Tibial artery (tissue), 4 donors: ENCODE results near the gene RASL10A.

ENCODE experiments used
- DNase-seq, 2 donors: peaks; one replicate each; pipeline ENCODE4 v3.0.0-alpha.2; 2019
- H3K27ac ChIP-seq, 2 donors: fragments of 200-600 bp; sonication (generic) in 1 of 2; 1 replicate in 1 of 2; 2 replicates in 1 of 2; pipeline ENCODE4 v1.5.1; 2018 to 2019; ENCODE audit warnings: mild to moderate bottlenecking in 1 of 2
- H3K27me3 ChIP-seq, 2 donors: fragments of 200-600 bp; sonication (generic) in 1 of 2; one replicate each; pipeline versions ENCODE4 v1.5.1 to v1.6.0; 2016 to 2019
- H3K36me3 ChIP-seq, 3 donors: fragments of 200-600 bp; sonication (generic) in 2 of 3; one replicate each; pipeline ENCODE4 v1.5.1; 2016 to 2019; ENCODE audit warnings: mild to moderate bottlenecking in 2 of 3
- H3K4me1 ChIP-seq, 4 donors: fragments of 200-600 bp; sonication (generic) in 2 of 4; 1 replicate in 3 of 4; 2 replicates in 1 of 4; pipeline ENCODE4 v1.5.1; 2016 to 2019
- H3K4me3 ChIP-seq, 2 donors: fragments of 200-600 bp; sonication (generic) in 1 of 2; 1 replicate in 1 of 2; 2 replicates in 1 of 2; pipeline ENCODE4 v1.5.1; 2018 to 2019; ENCODE audit warnings: mild to moderate bottlenecking in 2 of 2
- H3K9me3 ChIP-seq, 3 donors: fragments of 200-600 bp; sonication (generic) in 1 of 3; one replicate each; pipeline ENCODE4 v1.5.1; 2016 to 2019
- intact Hi-C: fragments of 100-400 bp; cut with DNase I; formaldehyde crosslinking; loops from one replicate; pipeline ENCODE4 v1.15.0; 2023; ENCODE audit warnings: low total_unique reads
- TF ChIP-seq, protein P1 (sequence below), 2 experiments: fragments of 200-600 bp in 1 of 2; fragments of 450-650 bp in 1 of 2; IDR thresholded peaks; one replicate each; pipeline ENCODE4 v1.5.1; 2017 to 2019; ENCODE audit warnings: antibody characterized with exemption in 2 of 2, mild to moderate bottlenecking in 1 of 2, moderate library complexity in 1 of 2

The RASL10A gene

DNA sequence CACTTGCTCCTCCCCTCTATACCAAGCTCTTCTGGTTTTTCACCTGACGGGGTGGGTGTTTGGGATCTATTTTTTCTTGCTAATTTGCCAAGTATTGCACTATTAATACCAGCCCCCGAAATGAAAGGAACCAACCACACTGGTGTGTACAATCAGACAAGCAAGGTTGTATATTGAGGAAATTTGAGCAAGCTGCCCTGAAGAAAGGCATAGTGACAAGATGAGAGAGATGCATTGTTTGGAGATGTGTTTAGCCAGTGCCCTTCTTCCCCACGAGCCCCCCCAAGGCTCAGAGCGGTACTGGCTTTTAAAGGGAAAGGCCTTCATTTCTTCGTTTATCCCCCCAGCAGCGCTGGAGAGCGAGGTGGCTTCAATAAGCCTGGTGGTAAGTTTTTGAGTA, 24.3 kb downstream of the RASL10A start:
- DNase-seq: no peak
- Histone ChIP-seq H3K27ac (no peak overlapping the region), H3K9me3 (no peaks in the 10 kb centered on the region), H3K27me3 (no peaks in the 10 kb centered on the region), H3K4me3 (no peak overlapping the region), H3K36me3 (peaks cover 93 to 98% (median 97%) of the 10 kb centered on the region in 3 donors), H3K4me1 (no peaks in the 10 kb centered on the region)
- intact Hi-C loops: no loop called here
- TF ChIP-seq, protein P1, sequence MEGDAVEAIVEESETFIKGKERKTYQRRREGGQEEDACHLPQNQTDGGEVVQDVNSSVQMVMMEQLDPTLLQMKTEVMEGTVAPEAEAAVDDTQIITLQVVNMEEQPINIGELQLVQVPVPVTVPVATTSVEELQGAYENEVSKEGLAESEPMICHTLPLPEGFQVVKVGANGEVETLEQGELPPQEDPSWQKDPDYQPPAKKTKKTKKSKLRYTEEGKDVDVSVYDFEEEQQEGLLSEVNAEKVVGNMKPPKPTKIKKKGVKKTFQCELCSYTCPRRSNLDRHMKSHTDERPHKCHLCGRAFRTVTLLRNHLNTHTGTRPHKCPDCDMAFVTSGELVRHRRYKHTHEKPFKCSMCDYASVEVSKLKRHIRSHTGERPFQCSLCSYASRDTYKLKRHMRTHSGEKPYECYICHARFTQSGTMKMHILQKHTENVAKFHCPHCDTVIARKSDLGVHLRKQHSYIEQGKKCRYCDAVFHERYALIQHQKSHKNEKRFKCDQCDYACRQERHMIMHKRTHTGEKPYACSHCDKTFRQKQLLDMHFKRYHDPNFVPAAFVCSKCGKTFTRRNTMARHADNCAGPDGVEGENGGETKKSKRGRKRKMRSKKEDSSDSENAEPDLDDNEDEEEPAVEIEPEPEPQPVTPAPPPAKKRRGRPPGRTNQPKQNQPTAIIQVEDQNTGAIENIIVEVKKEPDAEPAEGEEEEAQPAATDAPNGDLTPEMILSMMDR (IDR thresholded peaks at IDR 0.05): no peak

DNA sequence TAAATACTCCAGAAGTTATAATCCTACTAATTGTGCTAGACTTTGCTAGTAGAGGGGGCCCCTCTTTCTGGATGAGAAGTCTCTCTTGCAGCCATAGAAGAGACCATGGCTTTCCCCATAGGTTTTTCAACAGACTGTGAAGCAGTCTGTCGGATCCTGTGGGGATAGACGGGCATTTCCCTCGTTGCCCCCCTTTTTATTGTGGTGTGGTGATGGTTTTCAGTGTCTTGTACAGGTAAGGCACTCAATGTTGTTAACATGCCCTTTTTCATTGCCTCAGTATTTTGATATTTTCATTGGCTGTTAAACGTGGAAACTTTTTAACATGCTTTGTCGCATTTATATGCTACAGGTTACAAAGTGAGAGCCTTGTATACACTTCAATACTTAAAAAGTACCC, 25.4 kb downstream of the RASL10A start:
- no peak overlapping the region for H3K4me3 ChIP-seq
- H3K4me1 ChIP-seq: no peaks in the 10 kb centered on the region
- no peak overlapping the region for H3K27ac ChIP-seq
- H3K9me3 ChIP-seq: no peaks in the 10 kb centered on the region
- no peak for DNase-seq
- TF ChIP-seq, protein P1 (IDR thresholded peaks at IDR 0.05): no peak
- peaks cover 93 to 98% (median 97%) of the 10 kb centered on the region in 3 donors for H3K36me3 ChIP-seq
- intact Hi-C loops: no loop called here
- no peaks in the 10 kb centered on the region for H3K27me3 ChIP-seq

DNA sequence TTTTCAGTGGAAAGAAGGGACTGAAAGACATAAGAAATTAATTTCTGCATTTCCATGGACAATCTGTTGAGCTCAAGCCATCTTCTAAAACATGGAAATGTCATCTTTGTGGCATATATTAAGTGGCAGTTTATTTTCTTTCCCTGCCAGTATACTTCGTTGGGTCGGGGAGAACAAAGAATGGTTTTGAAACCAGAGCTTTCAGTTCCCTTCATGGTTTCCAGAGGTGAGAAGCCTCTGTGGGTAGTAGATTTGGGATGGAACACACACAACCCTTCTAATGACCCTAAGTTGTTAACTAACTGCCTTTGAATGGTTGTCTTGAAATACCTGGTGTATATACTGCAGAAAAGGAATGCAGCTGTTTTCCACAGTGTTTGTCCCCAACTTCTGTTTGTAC, 26.7 kb downstream of the RASL10A start:
- Histone ChIP-seq H3K27me3 (no peaks in the 10 kb centered on the region), H3K36me3 (peaks cover 93 to 98% (median 97%) of the 10 kb centered on the region in 3 donors), H3K4me1 (no peaks in the 10 kb centered on the region), H3K4me3 (no peak overlapping the region), H3K9me3 (no peaks in the 10 kb centered on the region), H3K27ac (no peak overlapping the region)
- DNase-seq: no peak
- TF ChIP-seq, protein P1 (IDR thresholded peaks at IDR 0.05): no peak
- intact Hi-C loops: no loop called here

DNA sequence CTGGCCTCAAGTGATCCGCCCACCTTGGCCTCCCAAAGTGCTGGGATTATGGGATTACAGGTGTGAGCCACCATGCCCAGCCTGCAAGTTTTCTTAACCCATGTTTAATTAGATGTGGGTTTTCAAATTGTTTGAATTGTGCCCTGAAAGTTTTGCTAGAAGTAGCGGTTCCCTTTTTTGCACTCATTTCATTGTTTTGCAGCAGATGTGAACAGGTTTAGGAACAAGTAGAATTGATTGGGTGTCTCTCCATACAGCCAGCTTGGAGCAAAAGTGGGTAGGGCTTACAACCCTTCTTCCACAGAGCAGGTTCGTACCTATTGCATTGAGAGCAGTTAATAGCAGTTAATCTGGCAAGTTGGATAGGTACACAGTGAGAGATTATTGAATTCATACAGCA, 31.3 kb downstream of the RASL10A start:
- H3K9me3 ChIP-seq: no peaks in the 10 kb centered on the region
- H3K27me3 ChIP-seq: no peaks in the 10 kb centered on the region
- no peak overlapping the region for H3K4me3 ChIP-seq
- no peak for DNase-seq
- no peaks in the 10 kb centered on the region for H3K4me1 ChIP-seq
- peaks cover 92 to 100% (median 95%) of the 10 kb centered on the region in 3 donors for H3K36me3 ChIP-seq
- intact Hi-C loops: no loop called here
- TF ChIP-seq, protein P1 (IDR thresholded peaks at IDR 0.05): no peak
- H3K27ac ChIP-seq: no peak overlapping the region

DNA sequence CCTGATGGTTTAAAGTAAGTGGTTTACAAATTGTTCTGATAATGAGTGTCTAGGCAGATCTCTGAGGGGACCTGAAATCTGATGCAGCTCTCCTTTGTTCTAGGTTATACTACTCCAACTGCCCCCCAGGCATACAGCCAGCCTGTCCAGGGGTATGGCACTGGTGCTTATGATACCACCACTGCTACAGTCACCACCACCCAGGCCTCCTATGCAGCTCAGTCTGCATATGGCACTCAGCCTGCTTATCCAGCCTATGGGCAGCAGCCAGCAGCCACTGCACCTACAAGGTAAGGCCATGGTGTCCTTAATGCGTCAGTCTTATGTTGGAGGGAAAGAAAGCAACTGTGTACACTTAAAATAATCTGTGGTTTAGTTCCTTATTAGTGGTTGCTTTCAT, 37.6 kb downstream of the RASL10A start:
- no peak for DNase-seq
- TF ChIP-seq, protein P1 (IDR thresholded peaks at IDR 0.05): no peak
- Histone ChIP-seq H3K36me3 (peaks cover 87 to 96% (median 94%) of the 10 kb centered on the region in 3 donors), H3K4me1 (peaks cover 0 to 40% (median 13%) of the 10 kb centered on the region in 4 donors), H3K27ac (no peak overlapping the region), H3K27me3 (no peaks in the 10 kb centered on the region), H3K9me3 (no peaks in the 10 kb centered on the region), H3K4me3 (no peak overlapping the region)
- intact Hi-C loops: no loop called here
